Activated effector memory CD4-positive, alpha-beta T cell treated with Interleukin-2 at 50 U/mL for 16 hours (primary cell): ENCODE results near the gene CRYBB3.
A peak's percentile ranks its signal among the peaks of the same experiment; 100 is the strongest.

Experiments used
- DNase-seq: peaks from one replicate; pipeline ENCODE4 v3.0.0-alpha.2; 2020

CRYBB3 gene

DNA sequence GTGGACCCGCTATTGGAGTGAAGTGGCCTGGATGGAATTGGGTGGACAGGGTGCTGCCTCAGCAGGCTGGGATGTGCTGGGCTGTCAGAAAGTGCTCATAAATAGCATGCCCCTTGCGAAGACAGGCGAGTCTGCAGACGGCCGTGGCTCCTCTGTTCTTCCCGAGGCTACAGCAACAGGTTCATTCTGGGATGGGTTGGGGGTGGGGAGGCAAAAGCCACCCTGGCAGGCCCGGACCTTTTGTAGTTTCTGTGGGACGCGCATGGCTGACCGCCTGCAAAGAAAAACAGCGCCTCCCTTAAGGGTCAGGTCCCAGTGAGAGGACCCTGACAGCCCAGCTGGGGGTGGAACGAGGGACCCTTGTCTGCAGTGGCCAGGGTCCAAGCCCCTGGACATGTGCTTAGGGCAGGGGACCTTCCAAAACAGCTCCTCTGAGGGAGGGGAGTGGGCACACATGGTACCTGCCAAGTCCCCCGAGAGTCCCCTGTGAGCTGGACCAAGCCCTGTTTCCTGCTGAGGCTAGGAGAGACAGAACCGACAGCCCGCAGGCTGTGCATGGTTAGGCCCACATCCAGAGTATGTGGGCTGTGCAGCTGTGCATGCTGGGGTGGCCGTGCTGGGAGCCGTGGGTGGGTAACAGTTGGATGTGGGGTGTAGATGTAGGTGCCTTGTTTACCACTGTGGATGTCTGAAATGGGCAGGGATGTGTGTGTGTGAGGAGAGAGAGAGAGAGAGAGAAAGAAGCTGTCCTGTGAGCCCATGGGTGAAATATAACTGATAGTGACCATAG, at the start of gene CRYBB3:
Gene CRYBB3, plus strand, starts transcription at position 128 of the 790 bp plus-strand sequence. CDS start 1,539 bp downstream, outside the sequence.
- DNase-seq, result no peak

DNA sequence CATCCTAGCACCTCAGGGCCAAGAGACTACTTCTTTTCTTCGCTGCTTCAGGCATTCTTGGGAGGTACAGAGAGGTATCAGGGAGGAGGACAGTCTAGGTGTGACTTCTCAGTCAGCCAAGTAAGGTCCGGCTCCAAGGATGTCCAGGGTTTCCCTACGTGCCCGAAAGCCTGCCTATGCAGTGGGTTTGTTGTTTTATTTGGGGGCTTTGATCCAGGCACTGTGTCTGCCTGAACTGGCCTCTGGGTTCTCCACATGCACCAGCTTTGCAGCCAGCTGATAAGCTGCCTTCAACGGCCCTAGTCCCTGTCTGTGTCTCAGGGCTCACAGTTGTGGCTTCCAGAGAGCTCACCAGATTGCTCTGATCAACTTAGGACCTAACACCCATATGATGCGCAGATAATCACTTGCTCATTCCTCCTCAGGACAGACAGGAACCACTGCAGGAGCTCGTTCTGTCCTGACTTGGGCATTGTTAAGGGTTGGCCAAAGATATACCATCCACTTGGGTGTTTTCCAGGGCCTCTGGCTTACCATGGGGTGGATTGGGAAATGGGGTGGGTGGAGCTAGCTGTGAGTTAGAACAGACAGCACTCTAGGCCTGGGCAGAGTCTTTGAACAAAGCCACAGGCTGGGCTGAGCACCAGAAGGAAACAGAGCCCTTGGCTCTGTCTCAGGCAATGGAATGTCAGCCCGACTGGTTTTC, 45.5 kb upstream of the CRYBB3 start:
- DNase-seq, result no peak

DNA sequence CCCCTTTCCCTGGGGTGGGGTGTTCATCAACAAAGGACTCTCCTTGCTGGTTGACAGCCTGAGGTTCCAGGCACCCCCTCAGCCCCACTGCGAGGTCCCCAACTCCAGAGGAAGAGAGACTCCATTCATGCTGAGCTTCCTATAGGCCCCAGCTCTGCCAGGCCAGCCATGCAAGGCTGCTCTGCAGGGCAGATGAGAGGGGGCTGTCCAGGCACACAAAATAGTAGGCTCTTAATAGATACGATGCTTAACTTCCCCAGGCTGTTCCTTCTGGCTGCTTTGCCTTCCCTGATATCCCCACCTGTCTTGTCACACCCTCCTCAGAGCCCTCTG, 45.0 kb upstream of the CRYBB3 start:
- DNase-seq, result no peak

DNA sequence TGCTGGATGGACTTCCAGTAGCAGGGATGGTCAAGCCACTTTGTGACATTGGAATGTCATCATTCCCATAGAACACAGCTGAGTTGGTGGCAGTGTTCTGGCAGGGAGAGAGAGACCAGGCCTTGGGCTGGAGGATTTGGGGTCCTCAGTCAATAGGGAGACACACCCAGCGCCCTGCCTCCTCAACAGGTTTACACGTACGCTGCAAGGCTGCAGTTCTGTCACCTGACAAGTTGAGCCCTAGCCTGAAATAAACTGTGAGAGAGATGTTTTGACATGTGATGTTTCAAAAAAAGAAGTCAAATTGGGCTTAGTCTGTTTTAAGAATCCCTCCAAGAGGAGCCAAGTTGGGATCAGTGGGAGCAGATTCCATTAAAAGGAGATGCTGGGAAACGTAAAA, 42.9 kb upstream of the CRYBB3 start:
- DNase-seq, result no peak

DNA sequence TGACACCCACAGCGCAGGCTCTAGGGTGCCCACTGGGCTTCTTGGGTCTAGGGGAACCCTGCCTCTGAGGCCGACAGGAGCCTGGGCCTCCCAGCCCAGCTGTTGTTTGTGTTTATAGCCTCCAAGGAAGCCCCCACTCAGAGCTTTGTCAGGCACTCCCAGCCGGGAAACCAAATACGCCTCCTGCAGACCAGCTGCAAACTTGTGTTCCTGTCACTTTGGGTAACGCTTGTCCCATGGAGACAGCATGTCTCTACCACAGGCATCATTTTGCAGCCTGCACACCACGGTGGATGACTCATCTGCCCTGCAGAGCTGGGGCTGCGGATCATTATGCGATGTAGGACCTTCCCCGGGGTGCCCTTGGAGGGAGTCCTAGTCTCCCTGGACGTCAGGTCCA, 40.6 kb upstream of the CRYBB3 start:
- DNase-seq, result no peak

DNA sequence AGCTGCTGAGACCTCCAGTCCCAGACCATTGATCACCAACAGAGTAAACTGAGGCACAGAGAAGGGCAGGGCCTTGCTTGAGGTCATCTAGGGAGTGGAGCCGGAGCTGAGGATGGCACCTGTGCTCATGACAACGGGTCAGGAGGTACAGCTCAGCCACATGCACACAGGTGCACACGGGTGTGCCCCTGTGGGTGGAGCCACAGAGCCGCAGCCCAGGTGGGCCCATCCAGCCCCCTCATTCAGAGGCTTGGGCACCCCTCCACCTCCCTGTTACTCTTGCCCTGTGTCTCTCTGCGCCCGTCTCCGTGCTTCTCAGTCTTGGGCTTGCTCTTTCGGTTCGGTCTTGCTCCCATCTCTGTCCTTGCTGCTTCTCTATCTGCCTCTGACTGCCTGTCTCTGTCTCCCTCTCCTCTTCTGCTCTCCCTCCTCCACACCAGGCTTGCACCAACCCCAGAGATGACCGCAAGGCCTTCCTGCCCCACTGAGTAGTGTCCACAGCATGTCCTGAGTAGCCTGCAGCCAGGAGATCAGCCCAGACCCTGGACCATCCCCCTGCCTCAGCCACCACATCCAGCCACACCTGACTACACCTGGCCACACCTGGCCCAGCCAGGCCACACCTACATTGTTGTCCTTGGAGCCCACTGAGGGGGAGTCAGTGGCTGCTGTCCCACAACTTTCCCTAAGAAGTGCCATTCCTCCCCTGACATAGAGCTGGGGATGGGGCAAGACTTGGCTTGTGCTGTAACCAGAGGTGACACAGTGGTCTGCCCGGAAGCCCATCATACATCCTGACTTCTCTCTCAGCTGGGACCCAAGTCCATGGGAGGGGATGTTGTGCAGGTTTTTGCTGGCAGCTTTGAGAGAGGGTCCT, 39.3 kb upstream of the CRYBB3 start:
- DNase-seq, result no peak

DNA sequence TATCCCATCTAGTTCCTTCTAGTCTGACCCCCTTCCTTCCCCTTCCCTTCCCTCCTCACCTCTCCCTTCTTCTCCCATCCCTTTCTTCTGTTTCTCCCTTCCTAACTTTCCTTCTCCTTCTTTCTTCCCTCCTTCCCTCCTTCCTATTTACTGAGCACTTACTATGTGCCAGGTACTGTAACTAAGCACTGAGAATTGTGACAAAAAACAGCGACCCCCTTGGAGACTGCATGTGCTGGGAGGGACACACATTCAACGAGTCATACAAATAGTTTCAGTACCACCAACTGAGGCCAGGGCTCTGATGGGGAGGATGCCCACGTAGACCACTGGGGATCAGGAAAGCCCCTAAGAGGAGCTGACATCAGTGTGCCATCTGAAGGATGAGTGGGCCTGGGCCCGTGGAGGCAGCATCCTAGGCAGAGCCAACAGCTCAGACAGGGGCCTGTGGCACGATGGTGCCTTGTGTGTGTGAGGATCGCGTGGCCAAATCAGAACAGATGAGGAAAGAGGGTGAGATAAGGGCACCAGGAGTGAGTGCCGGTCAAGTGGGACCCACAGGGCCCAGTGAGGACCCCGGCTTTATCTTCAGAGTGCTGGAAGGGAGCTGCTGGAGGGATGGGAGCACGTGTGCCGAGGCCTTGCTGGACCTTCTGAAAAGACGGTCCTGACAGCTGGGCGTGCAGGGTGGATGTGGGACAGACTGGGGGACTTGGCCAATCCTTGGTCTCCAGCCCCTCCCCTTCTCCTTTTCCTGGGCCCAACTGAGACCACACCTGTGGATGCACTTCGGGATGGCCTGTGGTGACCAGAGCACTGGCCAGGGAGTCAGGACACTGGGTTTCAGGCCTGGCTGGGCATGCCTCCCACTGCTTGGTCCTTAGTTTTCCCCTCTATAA, 38.4 kb upstream of the CRYBB3 start:
- DNase-seq, result no peak

DNA sequence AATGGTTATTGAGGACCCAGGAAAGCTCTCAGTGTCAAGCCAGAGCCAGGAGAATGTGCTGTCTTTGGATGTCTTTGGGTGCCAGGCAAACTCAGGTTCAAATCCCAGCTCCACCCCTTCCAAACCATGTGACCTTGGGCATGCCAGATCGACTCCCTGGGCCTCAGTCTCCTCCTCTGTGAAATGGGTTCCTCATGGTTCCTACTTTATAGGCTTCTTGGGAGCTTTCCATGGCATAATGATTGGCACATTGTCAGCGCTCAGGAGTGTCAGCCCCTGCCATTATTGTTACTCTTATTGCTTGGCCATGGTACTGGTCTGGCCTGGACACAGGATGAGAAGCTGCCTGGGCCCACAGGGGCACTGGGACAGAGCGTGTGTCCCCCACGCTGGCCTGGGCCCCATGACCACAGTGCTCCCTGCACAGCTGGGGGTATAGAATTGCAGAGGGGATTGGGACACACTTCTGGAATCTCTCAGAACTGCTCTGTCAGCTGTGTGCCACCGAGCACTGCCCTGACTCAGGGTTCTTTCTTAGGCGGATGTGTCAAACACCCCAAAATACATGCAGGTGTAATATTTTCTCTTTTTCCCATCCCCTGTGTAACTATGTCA, 37.6 kb upstream of the CRYBB3 start:
- no peak for DNase-seq

DNA sequence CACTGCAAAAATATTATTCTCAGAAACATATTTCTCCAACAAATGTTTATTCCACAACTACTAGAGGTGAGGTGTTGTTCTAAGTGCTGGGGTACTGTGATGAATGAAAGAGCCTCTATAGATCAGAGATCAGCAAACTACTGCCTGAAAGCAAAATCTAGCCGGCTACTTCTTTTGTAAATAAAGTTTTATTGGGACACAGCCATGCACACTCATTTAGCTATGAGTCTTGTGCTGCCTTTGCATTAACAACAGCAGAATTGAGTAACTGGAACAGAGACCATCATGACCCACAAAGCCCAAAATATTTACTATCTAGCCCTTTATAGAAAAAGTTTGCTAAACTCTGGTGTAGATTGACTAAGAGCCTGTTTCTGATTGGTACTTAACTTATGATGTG, 37.1 kb upstream of the CRYBB3 start:
- DNase-seq, result no peak

DNA sequence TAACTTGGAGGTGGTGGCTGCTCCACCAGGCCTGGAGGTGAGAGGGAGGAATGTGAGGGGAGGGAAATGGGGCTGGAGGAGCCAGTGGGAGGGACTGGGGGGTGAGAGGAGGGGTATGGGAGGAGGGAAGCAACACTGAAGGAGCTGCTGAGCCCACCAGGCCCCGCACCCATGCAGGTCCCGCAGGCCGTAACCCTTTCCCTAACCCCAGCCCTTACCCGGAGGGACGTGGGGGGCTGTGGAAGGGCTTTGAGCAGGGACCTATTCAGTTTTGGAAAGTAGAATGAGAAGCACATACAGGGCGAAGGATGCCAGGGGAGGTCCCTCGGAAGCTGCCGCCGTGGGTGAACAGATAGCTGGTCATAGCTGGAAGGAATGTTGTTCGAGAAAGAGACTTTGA, 33.9 kb upstream of the CRYBB3 start:
- no peak for DNase-seq

DNA sequence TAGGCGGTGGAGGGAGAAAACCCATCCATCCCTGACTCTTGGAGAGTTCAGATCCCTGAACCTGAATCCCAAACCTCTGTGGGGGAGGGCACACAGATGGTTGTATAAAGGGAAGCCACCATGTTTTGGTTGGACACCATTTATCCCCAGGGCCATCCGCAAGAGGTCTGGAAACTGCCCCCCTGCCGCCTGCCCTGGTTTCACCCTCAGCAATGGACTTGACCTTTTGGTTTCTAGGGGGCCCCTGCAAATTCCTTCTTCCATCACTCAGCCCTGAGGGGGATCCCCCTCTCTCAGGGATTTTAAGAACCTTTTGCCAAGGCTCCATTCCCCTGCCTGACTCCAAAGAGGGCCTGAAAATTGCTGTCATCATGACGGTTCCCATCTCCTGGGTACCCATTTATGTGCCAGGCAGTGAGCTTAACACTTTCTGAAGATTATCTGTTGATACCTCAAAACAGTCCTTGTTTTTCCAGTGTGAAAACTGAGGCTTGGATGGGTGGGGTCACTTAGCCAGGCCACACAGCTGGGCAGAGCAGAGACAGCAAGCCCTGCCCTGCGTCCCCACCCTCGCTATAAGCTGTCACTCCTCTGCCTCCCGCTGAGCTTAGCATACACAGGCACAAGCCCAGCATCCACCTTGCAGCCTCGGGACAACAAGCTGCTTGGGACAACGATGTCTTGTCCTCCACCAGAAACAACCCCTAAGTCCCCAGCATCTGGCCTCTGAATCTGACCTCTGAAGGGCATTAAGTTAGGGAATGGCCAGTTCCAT, 33.2 kb upstream of the CRYBB3 start:
- no peak for DNase-seq

DNA sequence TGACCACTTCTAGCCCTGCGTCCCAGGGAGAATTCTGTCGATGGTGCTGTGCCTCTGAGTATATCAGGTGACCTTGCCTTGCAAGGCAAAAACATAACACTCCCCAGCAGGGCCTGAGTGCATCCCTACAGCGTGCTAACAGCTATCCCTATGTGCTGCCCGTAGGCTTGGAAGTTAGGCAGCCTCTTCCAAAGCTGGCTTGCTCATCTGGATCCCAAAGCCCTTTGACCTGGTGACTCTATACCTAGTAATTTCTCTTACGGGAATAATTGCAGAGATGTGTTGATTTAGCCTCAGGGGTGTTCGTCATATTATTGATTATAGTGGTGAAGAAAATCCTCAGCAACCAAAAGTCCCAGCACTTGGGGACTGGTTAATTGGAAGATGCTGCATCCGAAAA, 32.6 kb upstream of the CRYBB3 start:
- DNase-seq, result no peak

DNA sequence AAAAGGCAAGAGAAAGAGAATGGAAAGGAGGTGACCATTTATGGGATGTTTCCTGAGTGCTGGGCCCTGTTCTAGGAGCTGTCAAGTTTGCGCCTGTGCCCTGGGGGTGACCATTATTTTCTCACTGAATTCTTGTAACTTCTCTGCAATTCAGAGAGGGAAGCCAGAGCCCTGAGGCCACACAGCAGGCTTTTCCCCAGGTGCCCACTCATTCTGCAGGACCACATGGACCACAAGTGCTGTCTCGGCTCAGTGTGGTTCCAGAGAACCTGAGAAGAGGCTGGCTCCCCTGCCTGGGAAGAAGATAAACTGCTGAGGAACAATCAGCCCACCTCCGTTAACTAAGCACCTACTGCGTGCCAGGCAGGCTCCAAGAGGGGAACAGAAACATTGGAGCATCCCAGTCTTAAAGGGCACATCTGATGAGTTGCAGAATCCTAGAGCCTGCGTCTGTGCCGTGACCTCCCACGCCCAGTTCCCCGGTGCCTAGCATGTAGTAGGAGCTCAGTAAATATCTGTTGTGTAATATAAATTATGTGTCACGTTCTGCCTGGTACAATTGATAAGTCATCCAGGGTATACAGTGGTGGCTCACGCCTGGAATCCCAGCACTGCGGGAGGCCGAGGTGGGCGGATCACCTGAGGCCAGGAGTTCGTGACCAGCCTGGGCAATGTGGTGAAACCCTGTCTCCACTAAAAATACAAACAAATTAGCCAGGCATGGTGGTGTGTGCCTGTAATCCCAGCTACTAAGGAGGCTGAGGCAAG, 31.6 kb upstream of the CRYBB3 start:
- no peak for DNase-seq

DNA sequence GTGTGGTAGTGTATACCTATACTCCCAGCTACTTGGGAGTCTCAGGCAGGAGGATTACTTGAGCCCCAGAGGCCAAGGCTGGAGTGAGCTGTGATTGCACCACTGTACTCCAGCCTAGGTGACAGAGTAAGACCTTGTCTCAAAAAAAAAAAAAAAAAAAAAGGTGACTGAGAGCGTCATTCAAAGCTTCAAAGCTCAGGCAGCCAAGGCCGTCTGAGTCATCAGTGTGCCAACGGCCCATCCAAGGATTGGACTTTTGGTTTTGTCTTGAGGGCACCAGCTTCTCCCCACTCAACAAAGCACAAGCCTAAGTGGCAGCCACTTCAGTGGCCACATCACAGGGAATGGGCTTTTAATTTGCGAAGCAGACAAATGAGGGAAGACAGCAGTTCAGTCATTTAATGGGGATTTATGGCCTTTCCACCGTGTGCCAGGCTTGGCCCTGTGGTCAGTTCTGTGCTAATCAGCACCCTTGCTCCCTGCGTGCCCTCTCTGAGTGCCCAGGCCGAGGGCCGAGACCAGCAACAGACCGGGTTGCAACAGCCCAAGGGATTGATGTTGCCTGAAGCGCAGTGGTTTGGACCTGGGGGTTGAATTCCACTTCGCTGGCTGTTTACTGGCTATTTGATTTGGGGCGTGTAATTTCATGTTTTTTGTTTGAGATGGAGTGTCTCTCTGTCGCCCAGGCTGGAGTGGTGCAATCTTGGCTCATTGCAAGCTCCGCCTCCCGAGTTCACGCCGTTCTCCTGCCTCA, 30.2 kb upstream of the CRYBB3 start:
- no peak for DNase-seq

DNA sequence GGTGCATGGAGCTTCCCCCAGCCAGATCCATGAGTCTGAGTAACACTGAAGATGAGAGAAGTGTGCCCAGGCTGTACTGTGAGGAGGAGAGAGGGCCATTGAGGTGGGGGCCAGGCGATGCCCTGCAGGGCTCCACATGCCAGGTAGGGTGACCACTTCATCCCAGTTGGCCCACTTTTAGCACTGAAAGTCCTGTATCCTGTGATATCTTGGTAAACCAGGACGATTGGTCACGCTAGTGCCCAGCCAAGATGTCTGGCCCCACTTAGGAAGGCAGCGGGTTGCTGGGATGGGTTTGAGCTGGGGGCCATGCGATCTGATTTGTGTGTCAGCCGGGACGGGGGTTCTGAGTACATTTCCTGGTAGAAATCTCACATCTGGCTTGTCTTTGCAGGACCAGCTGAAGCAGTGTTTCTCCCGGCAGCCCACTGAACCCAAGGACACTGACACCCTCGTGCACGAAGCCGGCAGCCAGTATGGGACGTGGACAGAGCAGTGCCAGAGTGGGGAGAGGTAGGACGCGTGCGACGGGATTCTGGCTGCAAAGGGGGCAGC, 29.2 kb upstream of the CRYBB3 start:
- no peak for DNase-seq

DNA sequence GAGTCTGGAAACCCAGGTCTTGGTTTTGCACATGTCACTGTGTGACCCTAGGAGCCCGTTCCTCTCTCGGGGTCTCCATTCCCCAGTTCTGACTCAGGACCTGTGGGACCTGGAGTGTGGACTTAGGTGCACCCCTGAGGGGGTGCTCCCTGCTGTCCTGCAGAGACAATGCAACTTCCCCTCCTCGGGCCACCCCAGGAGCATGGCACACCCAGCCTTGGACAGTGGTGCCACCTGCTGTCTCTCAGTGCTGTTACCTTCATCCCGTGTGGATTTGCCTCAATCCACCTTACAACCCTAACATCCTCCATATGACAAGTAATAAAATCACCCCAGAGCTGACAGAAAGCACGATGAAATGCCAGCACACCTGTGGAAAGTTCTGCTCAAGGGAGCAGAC, 27.5 kb upstream of the CRYBB3 start:
- peak; percentile 9 for DNase-seq

DNA sequence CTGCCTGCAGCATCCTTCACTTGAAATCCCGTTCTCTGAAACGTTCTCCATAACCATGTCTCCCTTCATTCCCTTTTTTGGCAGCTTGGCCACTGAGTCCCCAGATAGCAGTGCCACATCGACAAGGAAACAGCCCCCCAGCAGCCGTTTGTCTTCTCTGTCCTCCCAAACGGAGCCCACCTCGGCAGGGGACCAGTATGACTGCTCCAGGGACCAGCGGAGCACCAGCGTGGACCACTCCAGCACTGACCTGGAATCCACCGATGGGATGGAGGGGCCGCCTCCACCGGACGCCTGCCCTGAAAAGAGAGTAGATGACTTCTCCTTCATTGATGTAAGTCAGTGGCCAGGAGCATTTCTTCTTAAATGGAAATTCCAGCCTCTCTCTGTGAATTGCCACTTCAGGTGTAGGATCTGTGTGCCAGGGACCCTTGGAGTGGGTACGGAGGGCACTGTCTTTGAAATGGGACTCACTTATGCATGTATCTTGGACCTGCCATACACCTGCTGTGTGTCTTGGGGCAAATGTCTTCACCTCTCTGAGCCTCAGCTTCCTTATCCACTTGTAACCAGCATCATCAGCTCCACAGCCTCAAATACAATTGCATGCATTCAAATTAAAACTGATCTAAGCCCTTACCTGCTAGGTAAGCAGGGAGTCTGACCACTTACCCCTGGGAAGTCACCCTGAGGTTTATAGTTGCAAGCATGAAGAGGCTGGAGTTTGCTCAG, 25.3 kb upstream of the CRYBB3 start:
- DNase-seq, result no peak

DNA sequence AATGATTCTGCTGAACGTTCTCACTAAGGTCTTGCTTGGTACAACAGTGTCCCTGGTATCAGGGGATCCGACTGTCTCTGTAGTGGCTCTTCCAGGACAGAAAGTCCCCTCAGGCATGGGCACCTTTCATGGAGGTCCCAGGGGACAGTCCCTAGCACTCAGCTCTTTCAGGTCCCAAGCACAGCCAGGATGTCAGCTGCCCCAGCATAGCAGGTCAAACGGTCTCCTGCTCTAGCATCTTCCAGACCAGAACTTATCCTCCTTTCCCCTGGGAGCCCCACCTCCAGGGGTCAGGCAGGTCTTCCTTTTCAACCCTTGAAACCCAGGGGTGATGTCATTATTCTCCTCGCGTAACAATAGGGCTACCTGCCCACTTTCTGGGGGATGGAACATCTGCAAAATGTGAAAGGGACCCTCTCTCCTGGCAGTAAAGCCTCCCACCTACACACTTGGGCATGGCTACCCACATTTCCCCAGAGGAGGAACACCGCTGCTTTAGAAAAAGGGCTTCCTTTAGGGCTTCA, 24.7 kb upstream of the CRYBB3 start:
- no peak for DNase-seq
